CD8-positive, alpha-beta memory T cell (primary cell): ENCODE results near the gene ZNF143. TPM values are rescaled to one million over a fixed set of nuclear protein-coding genes. Genes with fewer than 3 reads are reported as not detected.
"Not testable (repeated sequence)": the region's sequence is repeated elsewhere in the genome, so short reads cannot be mapped to it uniquely, and the experiment has no call there.

ENCODE experiments used
- CTCF ChIA-PET: fragments of 350-600 bp; sonication (Branson Sonifier 250); formaldehyde crosslinking; loops from one replicate; lab custom pipeline; 2021; ENCODE audit warnings: antibody characterized with exemption; lab: Charles Lee
- POLR2A ChIA-PET: fragments of 350-600 bp; sonication (Branson Sonifier 250); formaldehyde crosslinking; loops from one replicate; lab custom pipeline; 2021; ENCODE audit warnings: antibody characterized with exemption; lab: Charles Lee
- DNase-seq, 5 donors: peaks; one replicate each; pipeline versions ENCODE4 v3.0.0 to v3.0.0-alpha.2; 2020 to 2022; ENCODE audit warnings: mixed read lengths in 1 of 5
- H3K27ac ChIP-seq: one replicate; pipeline ENCODE4 v1.7.0; 2013; ENCODE audit warnings: low read depth, mild to moderate bottlenecking, low read length, moderate library complexity
- H3K27me3 ChIP-seq: 2 replicates; pipeline ENCODE4 v1.7.0; 2013; ENCODE audit warnings: low read length, mild to moderate bottlenecking; ENCODE audit not compliant: insufficient read depth, poor library complexity, severe bottlenecking
- H3K36me3 ChIP-seq: 2 replicates; pipeline ENCODE4 v1.7.0; 2013; ENCODE audit warnings: mild to moderate bottlenecking, low read length, moderate library complexity; ENCODE audit not compliant: insufficient read depth
- H3K4me1 ChIP-seq: 2 replicates; pipeline ENCODE4 v1.7.0; 2013; ENCODE audit warnings: mild to moderate bottlenecking, low read length, moderate library complexity; ENCODE audit not compliant: insufficient read depth
- H3K4me3 ChIP-seq: 2 replicates; pipeline ENCODE4 v1.7.0; 2013; ENCODE audit warnings: mild to moderate bottlenecking, low read length
- H3K9me3 ChIP-seq: 2 replicates; pipeline ENCODE4 v1.7.0; 2013; ENCODE audit warnings: mild to moderate bottlenecking, low read length
- H3K27ac Mint-ChIP-seq, 8 donors: one replicate each; pipeline ENCODE4 v1.8.0; 2020 to 2021; ENCODE audit warnings: mixed read lengths in 8 of 8, mild to moderate bottlenecking in 6 of 8, inconsistent platforms in 3 of 8, moderate library complexity in 3 of 8
- H3K27me3 Mint-ChIP-seq, 2 donors: one replicate each; pipeline ENCODE4 v1.8.0; 2020 to 2021; ENCODE audit warnings: mixed read lengths in 2 of 2, mild to moderate bottlenecking in 1 of 2, moderate library complexity in 1 of 2
- H3K36me3 Mint-ChIP-seq, 3 donors: one replicate each; pipeline ENCODE4 v1.8.0; 2020 to 2021; ENCODE audit warnings: mixed read lengths in 3 of 3, inconsistent platforms in 1 of 3, mild to moderate bottlenecking in 1 of 3
- H3K4me1 Mint-ChIP-seq, 3 donors: one replicate each; pipeline ENCODE4 v1.8.0; 2020 to 2021; ENCODE audit warnings: mixed read lengths in 3 of 3, inconsistent platforms in 1 of 3, mild to moderate bottlenecking in 1 of 3
- H3K4me3 Mint-ChIP-seq, 7 donors: one replicate each; pipeline ENCODE4 v1.8.0; 2020 to 2021; ENCODE audit warnings: mixed read lengths in 7 of 7, mild to moderate bottlenecking in 6 of 7, moderate library complexity in 4 of 7, inconsistent platforms in 2 of 7
- H3K9me3 Mint-ChIP-seq, 5 donors: one replicate each; pipeline ENCODE4 v1.8.0; 2020 to 2022; ENCODE audit warnings: mixed read lengths in 5 of 5, mild to moderate bottlenecking in 3 of 5, moderate library complexity in 2 of 5, inconsistent platforms in 1 of 5
- polyA plus RNA-seq: library from polyadenylated mRNA; unstranded; fragments of 300-500 nt; fragmentation: Illumina TruSeq; gene quantifications from one replicate; pipeline ENCODE4 v1.2.3, GENCODE V29; 2021
- total RNA-seq, 2 experiments: library from RNA; stranded (reverse); gene quantifications; one replicate each; pipeline ENCODE4 v1.2.3, GENCODE V29; 2021

ZNF143 gene
- total and polyA plus RNA-seq, 3 experiments from 2014 or later: 33.0 to 39.8 (median 33.3) TPM

- Histone ChIP-seq H3K9me3 (no peaks in the 10 kb centered on the region), H3K4me1 (no peaks in the 10 kb centered on the region), H3K36me3 (no peaks in the 10 kb centered on the region), H3K27ac (no peak overlapping the region), H3K4me3 (no peak overlapping the region), H3K27me3 (no peaks in the 10 kb centered on the region)
- no peak overlapping the region for H3K4me3 Mint-ChIP-seq
- no peaks in the 10 kb centered on the region for H3K27me3 Mint-ChIP-seq
- H3K4me1 Mint-ChIP-seq: peaks cover 11 to 19% (median 16%) of the 10 kb centered on the region in 3 donors
- H3K27ac Mint-ChIP-seq: peak overlapping the region in 3 of 8 donors; percentile 13 to 66 (median 43)
- POLR2A ChIA-PET: interaction anchor here (0.6 to 1.0 kb wide), 4 partner anchors 12 to 362 kb away, joined by 3 to 4 read pairs (median 3); no protein-coding TSS in a partner anchor
- no peaks in the 10 kb centered on the region for H3K9me3 Mint-ChIP-seq
- peaks cover under 1 to 49% (median 15%) of the 10 kb centered on the region in 3 donors for H3K36me3 Mint-ChIP-seq
- peak; percentile 52 to 82 (median 64) for DNase-seq
- CTCF ChIA-PET: interaction anchor here (0.7 to 3.7 kb wide), 42 partner anchors 9 to 494 kb away, joined by 3 to 44 read pairs (median 4); partner anchors contain the start of gene ZNF143
These were observed 45.9 kb downstream of the ZNF143 start for GRCh38 chr11:9506489-9507276.

GRCh38 chr11:9507277-9507580 lies 46.4 kb downstream of the ZNF143 start:
- H3K27ac Mint-ChIP-seq: no peak overlapping the region
- Histone ChIP-seq H3K4me1 (no peaks in the 10 kb centered on the region), H3K27me3 (no peaks in the 10 kb centered on the region), H3K36me3 (no peaks in the 10 kb centered on the region), H3K27ac (no peak overlapping the region), H3K9me3 (no peaks in the 10 kb centered on the region), H3K4me3 (no peak overlapping the region)
- H3K36me3 Mint-ChIP-seq: peaks cover 0 to 51% (median 16%) of the 10 kb centered on the region in 3 donors
- ChIA-PET CTCF (interaction anchor here (1.0 to 3.7 kb wide), 27 partner anchors 9 to 495 kb away, joined by 3 to 44 read pairs (median 4); partner anchors contain the start of gene ZNF143), POLR2A (interaction anchor here (0.6 to 1.0 kb wide), 2 partner anchors 47 to 363 kb away, joined by 3 to 4 read pairs; no protein-coding TSS in a partner anchor)
- H3K4me3 Mint-ChIP-seq: no peak overlapping the region
- no peaks in the 10 kb centered on the region for H3K9me3 Mint-ChIP-seq
- H3K4me1 Mint-ChIP-seq: peaks cover 11 to 19% (median 16%) of the 10 kb centered on the region in 3 donors
- H3K27me3 Mint-ChIP-seq: no peaks in the 10 kb centered on the region
- DNase-seq: no peak

- Mint-ChIP-seq H3K36me3 (peaks cover 12 to 57% (median 28%) of the 10 kb centered on the region in 3 donors), H3K27me3 (no peaks in the 10 kb centered on the region), H3K9me3 (no peaks in the 10 kb centered on the region), H3K4me3 (no peak overlapping the region), H3K4me1 (peaks cover 11 to 19% (median 17%) of the 10 kb centered on the region in 3 donors), H3K27ac (peak overlapping the region in 2 of 8 donors; percentile 0 to 4)
- Histone ChIP-seq H3K9me3 (no peaks in the 10 kb centered on the region), H3K4me3 (no peak overlapping the region), H3K4me1 (no peaks in the 10 kb centered on the region), H3K27ac (no peak overlapping the region), H3K36me3 (peaks cover 12% of the 10 kb centered on the region), H3K27me3 (no peaks in the 10 kb centered on the region)
- CTCF ChIA-PET: no interaction called here
- no peak for DNase-seq
- POLR2A ChIA-PET: no interaction called here
These were observed 48.2 kb downstream of the ZNF143 start for GRCh38 chr11:9509041-9509440.

- H3K27me3 ChIP-seq: no peaks in the 10 kb centered on the region
- Mint-ChIP-seq H3K27ac (peak overlapping the region in 1 of 8 donors; percentile 14), H3K4me1 (peaks cover 11 to 16% (median 13%) of the 10 kb centered on the region in 3 donors), H3K4me3 (no peak overlapping the region), H3K27me3 (no peaks in the 10 kb centered on the region), H3K9me3 (no peaks in the 10 kb centered on the region), H3K36me3 (peaks cover 22 to 68% (median 43%) of the 10 kb centered on the region in 3 donors)
- no peaks in the 10 kb centered on the region for H3K4me1 ChIP-seq
- no peak for DNase-seq
- H3K36me3 ChIP-seq: peaks cover 24% of the 10 kb centered on the region
- H3K9me3 ChIP-seq: no peaks in the 10 kb centered on the region
- no peak overlapping the region for H3K4me3 ChIP-seq
- CTCF ChIA-PET: no interaction called here
- POLR2A ChIA-PET: no interaction called here
- H3K27ac ChIP-seq: no peak overlapping the region
These were observed 51.7 kb downstream of the ZNF143 start for GRCh38 chr11:9512370-9513019.

- POLR2A ChIA-PET, H3K27me3 Mint-ChIP-seq, H3K9me3 ChIP-seq, H3K4me3 Mint-ChIP-seq, H3K27ac ChIP-seq, H3K9me3 Mint-ChIP-seq, H3K27me3 ChIP-seq, CTCF ChIA-PET, H3K4me3 ChIP-seq, H3K4me1 ChIP-seq, DNase-seq: not testable (repeated sequence)
- H3K36me3 ChIP-seq: peaks cover 24% of the 10 kb centered on the region
- Mint-ChIP-seq H3K4me1 (peaks cover 11 to 14% (median 11%) of the 10 kb centered on the region in 3 donors), H3K27ac (peak overlapping the region in 3 of 8 donors; percentile 6 to 27 (median 20)), H3K36me3 (peaks cover 22 to 71% (median 44%) of the 10 kb centered on the region in 3 donors)
These were observed 53.8 kb downstream of the ZNF143 start for GRCh38 chr11:9514576-9514975.

GRCh38 chr11:9516113-9516512 lies 55.3 kb downstream of the ZNF143 start:
- ChIA-PET CTCF (interaction anchor here (0.7 to 1.0 kb wide), 3 partner anchors 9 to 19 kb away, joined by 3 to 5 read pairs (median 5); no protein-coding TSS in a partner anchor), POLR2A (no interaction called here)
- Mint-ChIP-seq H3K27ac (no peak overlapping the region), H3K27me3 (no peaks in the 10 kb centered on the region), H3K9me3 (no peaks in the 10 kb centered on the region), H3K4me1 (peaks cover under 1 to 5% (median 3%) of the 10 kb centered on the region in 3 donors), H3K4me3 (no peak overlapping the region), H3K36me3 (peaks cover 22 to 70% (median 38%) of the 10 kb centered on the region in 3 donors)
- no peaks in the 10 kb centered on the region for H3K9me3 ChIP-seq
- no peaks in the 10 kb centered on the region for H3K4me1 ChIP-seq
- no peak overlapping the region for H3K4me3 ChIP-seq
- no peaks in the 10 kb centered on the region for H3K27me3 ChIP-seq
- no peak overlapping the region for H3K27ac ChIP-seq
- DNase-seq: no peak
- peaks cover 24% of the 10 kb centered on the region for H3K36me3 ChIP-seq

GRCh38 chr11:9518835-9519410 lies 58.1 kb downstream of the ZNF143 start:
- ChIA-PET POLR2A (interaction anchor here (0.6 kb wide), 1 partner anchor 12 kb away, joined by 3 read pairs; no protein-coding TSS in a partner anchor), CTCF (interaction anchor here (1.1 to 1.5 kb wide), 2 partner anchors 12 to 94 kb away, joined by 4 read pairs; no protein-coding TSS in a partner anchor)
- Histone ChIP-seq H3K9me3 (no peaks in the 10 kb centered on the region), H3K4me3 (no peak overlapping the region), H3K36me3 (peaks cover 12% of the 10 kb centered on the region), H3K27me3 (no peaks in the 10 kb centered on the region), H3K27ac (no peak overlapping the region), H3K4me1 (no peaks in the 10 kb centered on the region)
- Mint-ChIP-seq H3K27me3 (no peaks in the 10 kb centered on the region), H3K36me3 (peaks cover 11 to 63% (median 25%) of the 10 kb centered on the region in 3 donors), H3K9me3 (no peaks in the 10 kb centered on the region), H3K27ac (peak overlapping the region in 1 of 8 donors; percentile 78), H3K4me3 (no peak overlapping the region), H3K4me1 (peaks cover 0 to 5% (median 2%) of the 10 kb centered on the region in 3 donors)
- no peak for DNase-seq
